Measurements from ENCODE around the gene SH2D2A. TPM values are rescaled to one million over a fixed set of nuclear protein-coding genes. Genes with fewer than 3 reads are reported as not detected.

Gene SH2D2A
- total and polyA plus RNA-seq, 9 of the 15 experiments (the other 6 are each of a cell fraction or from before 2014, with no cell fraction given), result 0.89 to 33.6 (median 6.9) TPM

DNA sequence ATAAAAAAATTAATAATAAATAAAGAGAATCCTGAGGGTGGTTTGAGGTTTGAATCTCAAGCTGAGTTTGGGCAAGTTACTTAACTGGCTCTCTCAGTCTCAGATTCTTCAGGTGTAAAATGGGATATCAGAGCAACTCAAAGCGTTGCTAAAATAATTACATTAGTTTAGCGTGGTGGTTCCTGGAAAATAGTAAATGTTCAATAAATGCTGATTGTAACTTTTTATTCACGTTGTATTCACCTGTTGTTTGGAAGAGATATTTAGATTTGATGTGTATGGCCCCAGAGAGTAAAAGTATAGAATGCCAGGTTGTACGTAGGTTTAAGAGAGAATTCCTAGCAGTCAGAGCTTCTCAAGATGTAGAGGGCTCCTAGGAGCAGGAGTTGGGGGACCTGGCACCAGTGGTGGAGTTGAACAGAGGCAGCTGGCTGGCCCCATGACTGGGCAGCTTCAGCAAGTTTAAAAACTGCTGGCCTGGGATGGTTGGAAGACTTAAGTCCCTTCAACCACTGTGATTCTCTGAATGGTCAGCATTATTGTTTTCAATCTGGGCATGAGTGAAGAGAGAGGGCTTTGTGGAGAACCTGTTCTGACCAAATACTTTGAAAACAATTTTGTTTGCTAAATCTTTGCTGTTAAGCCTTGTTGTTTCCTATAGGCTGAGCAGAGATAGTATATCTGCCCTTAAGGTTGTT lies 26.9 kb downstream of the SH2D2A start:
- FAIRE-seq (no peak), DNase-seq (ENCODE audit: extremely low read depth in 1 of 4, low spot score in 3 of 4) (no peak), ATAC-seq (no peak)
- Histone ChIP-seq H4K20me1 (replicated peaks; ENCODE audit: control insufficient read depth, insufficient read depth, low read length) (0 out of 2 replicates have a peak, but pooled peaks cover 4% of the 10 kb centered on the region), H3K9ac (ENCODE audit: insufficient read depth in 1 of 2, low read depth in 2 of 2, low read length in 2 of 2) (no peak overlapping the region), H3K4me2 (ENCODE audit: insufficient read depth, low read length) (no peak overlapping the region), H3K36me3 (ENCODE audit: control insufficient read depth, insufficient read depth, low read length) (peaks cover 88% of the 10 kb centered on the region), H3K9me1 (ENCODE audit: control insufficient read depth, insufficient read depth, low read length) (no peaks in the 10 kb centered on the region), H3K27ac (ENCODE audit: extremely low read depth, low read depth, low read length) (no peak overlapping the region; the same call in 2 of the 3 replicates), H2AFZ (ENCODE audit: low read depth, low read length) (no peak overlapping the region), H3K79me2 (ENCODE audit: control insufficient read depth, insufficient read depth, low read length) (peaks cover 17% of the 10 kb centered on the region; the same call in 1 of the 3 replicates), H3K4me1 (replicated peaks in 1 of 2; ENCODE audit: control insufficient read depth in 2 of 2, insufficient read depth in 2 of 2, low read length in 2 of 2) (no peaks in the 10 kb centered on the region), H3K4me3 (no peak overlapping the region), H3K9me3 (replicated peaks; ENCODE audit: control insufficient read depth, insufficient read depth, low read depth, low read length) (no peaks in the 10 kb centered on the region), H3K27me3 (ENCODE audit: control insufficient read depth in 2 of 2, insufficient read depth in 2 of 2, low read length in 2 of 2) (no peaks in the 10 kb centered on the region)
- WGBS (ENCODE audit: insufficient coverage, low coverage, missing lambda C conversion rate), result 79% methylated on average over 4 of the region's 4 CpGs
- intact Hi-C loops (cut with micrococcal nuclease), result no loop called here
- in situ Hi-C loops (cut with MboI), result no loop called here
- BruUV-seq (replicated peaks), result TSS peak; percentile 22
- ChIA-PET CTCF (ENCODE audit: low intra/inter-chr PET ratio) (no interaction called here), POLR2A (interaction anchor here (0.6 to 1.6 kb wide), 8 partner anchors 10 to 49 kb away, joined by 3 to 7 read pairs (median 3); partner anchors contain the start of genes HDGF and MRPL24)
- TF ChIP-seq HNRNPL (IDR thresholded peaks at IDR 0.05; ENCODE audit: low read depth, low read length) (no peak), ZNF316 (IDR thresholded peaks at IDR 0.05) (peak; percentile 66; the same call in 1 of the 2 replicates), C11orf30 (IDR thresholded peaks at IDR 0.05; ENCODE audit: low read depth) (peak; percentile 49)

DNA sequence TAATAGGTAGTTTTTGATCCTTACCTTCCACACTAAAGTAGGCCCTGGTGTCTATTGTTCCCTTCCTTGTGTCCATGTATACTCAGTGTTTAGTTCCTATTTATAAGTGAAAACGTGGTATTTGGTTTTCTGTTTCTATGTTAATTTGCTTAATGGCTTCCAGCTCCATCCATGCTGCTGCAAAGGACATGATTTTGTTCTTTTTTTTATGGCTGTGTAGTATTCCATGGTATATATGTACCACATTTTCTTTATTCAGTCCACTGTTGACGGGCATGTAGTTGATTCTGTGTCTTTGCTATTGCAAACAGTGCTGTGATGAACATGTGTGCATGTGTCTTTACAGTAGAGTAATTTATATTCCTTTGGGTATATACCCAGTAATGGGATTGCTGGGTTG lies 28.5 kb downstream of the SH2D2A start:
- Histone ChIP-seq H3K9me1 (ENCODE audit: control insufficient read depth, insufficient read depth, low read length) (no peaks in the 10 kb centered on the region), H3K27me3 (ENCODE audit: control insufficient read depth in 2 of 2, insufficient read depth in 2 of 2, low read length in 2 of 2) (no peaks in the 10 kb centered on the region), H4K20me1 (replicated peaks; ENCODE audit: control insufficient read depth, insufficient read depth, low read length) (0 out of 2 replicates have a peak, but pooled peaks cover 4% of the 10 kb centered on the region), H2AFZ (ENCODE audit: low read depth, low read length) (no peak overlapping the region), H3K36me3 (ENCODE audit: control insufficient read depth, insufficient read depth, low read length) (peaks cover 83% of the 10 kb centered on the region), H3K4me3 (no peak overlapping the region), H3K4me1 (replicated peaks in 1 of 2; ENCODE audit: control insufficient read depth in 2 of 2, insufficient read depth in 2 of 2, low read length in 2 of 2) (no peaks in the 10 kb centered on the region), H3K27ac (ENCODE audit: extremely low read depth, low read depth, low read length) (no peak overlapping the region), H3K4me2 (ENCODE audit: insufficient read depth, low read length) (no peak overlapping the region), H3K9ac (ENCODE audit: insufficient read depth in 1 of 2, low read depth in 2 of 2, low read length in 2 of 2) (no peak overlapping the region), H3K79me2 (ENCODE audit: control insufficient read depth, insufficient read depth, low read length) (peaks cover 23% of the 10 kb centered on the region; the same call in 2 of the 3 replicates), H3K9me3 (replicated peaks; ENCODE audit: control insufficient read depth, insufficient read depth, low read depth, low read length) (no peaks in the 10 kb centered on the region)
- CTCF ChIA-PET (ENCODE audit: low intra/inter-chr PET ratio), result no interaction called here
- FAIRE-seq (no peak), ATAC-seq (no peak), DNase-seq (ENCODE audit: extremely low read depth in 1 of 4, low spot score in 3 of 4) (no peak)
- in situ Hi-C loops (cut with MboI) (no loop called here), intact Hi-C loops (cut with micrococcal nuclease) (no loop called here)
- WGBS (ENCODE audit: insufficient coverage, low coverage, missing lambda C conversion rate), result 88% methylated on average over 2 of the region's 2 CpGs
- POLR2A ChIA-PET, result interaction anchor here (1.1 to 1.3 kb wide), 3 partner anchors 10 to 62 kb away, joined by 3 to 4 read pairs (median 4); no protein-coding TSS in a partner anchor
- BruUV-seq (replicated peaks), result no TSS peak
- TF ChIP-seq, protein P1, sequence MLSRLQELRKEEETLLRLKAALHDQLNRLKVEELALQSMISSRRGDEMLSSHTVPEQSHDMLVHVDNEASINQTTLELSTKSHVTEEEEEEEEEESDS (CRISPR knock-in tag; IDR thresholded peaks at IDR 0.05), result no peak
- TF ChIP-seq ZBTB1 (CRISPR knock-in tag; IDR thresholded peaks at IDR 0.05; ENCODE audit: borderline replicate concordance, low read depth) (no peak), CBFA2T2 (conservative IDR thresholded peaks at IDR 0.05) (no peak), ZNF121 (CRISPR knock-in tag; conservative IDR thresholded peaks at IDR 0.05) (no peak), IFI16 (CRISPR knock-in tag; IDR thresholded peaks at IDR 0.05) (no peak), STAT5A (IDR thresholded peaks at IDR 0.05; ENCODE audit: borderline replicate concordance, low read length) (no peak), SMAD2 (IDR thresholded peaks at IDR 0.05; ENCODE audit: low read depth, low read length) (no peak), SMARCE1 (IDR thresholded peaks at IDR 0.05) (no peak), TARDBP (IDR thresholded peaks at IDR 0.05) (no peak)
- TF ChIP-seq, protein P2, sequence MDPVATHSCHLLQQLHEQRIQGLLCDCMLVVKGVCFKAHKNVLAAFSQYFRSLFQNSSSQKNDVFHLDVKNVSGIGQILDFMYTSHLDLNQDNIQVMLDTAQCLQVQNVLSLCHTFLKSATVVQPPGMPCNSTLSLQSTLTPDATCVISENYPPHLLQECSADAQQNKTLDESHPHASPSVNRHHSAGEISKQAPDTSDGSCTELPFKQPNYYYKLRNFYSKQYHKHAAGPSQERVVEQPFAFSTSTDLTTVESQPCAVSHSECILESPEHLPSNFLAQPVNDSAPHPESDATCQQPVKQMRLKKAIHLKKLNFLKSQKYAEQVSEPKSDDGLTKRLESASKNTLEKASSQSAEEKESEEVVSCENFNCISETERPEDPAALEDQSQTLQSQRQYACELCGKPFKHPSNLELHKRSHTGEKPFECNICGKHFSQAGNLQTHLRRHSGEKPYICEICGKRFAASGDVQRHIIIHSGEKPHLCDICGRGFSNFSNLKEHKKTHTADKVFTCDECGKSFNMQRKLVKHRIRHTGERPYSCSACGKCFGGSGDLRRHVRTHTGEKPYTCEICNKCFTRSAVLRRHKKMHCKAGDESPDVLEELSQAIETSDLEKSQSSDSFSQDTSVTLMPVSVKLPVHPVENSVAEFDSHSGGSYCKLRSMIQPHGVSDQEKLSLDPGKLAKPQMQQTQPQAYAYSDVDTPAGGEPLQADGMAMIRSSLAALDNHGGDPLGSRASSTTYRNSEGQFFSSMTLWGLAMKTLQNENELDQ (CRISPR knock-in tag; IDR thresholded peaks at IDR 0.05; ENCODE audit: borderline replicate concordance), result no peak

Data from K562 (cell line).